GM23338 (cell line): Measurements from ENCODE around the gene FARP1.

ENCODE experiments used
- CREB1 ChIP-seq: fragments of 250-450 bp; sonication (Bioruptor Pico); IDR thresholded peaks from 2 replicates; pipeline ENCODE4 v1.5.0; 2020; ENCODE audit warnings: low read depth, mild to moderate bottlenecking, moderate library complexity
- CTCF ChIP-seq, 2 experiments: fragments of 200-600 bp in 1 of 2; sonication (generic) in 1 of 2; conservative IDR thresholded peaks; 2 replicates each; pipeline versions ENCODE4 v1.5.1 to v1.6.1; 2016 to 2017; ENCODE audit warnings: antibody characterized with exemption in 2 of 2, low read depth in 2 of 2, mild to moderate bottlenecking in 2 of 2, moderate library complexity in 1 of 2
- EZH2 ChIP-seq: fragments of 200-600 bp; sonication (generic); IDR thresholded peaks from one replicate; pipeline ENCODE4 v1.8.0; 2017; ENCODE audit warnings: antibody characterized with exemption, mild to moderate bottlenecking, low read depth; ENCODE audit not compliant: unreplicated experiment
- EZH2phosphoT487 ChIP-seq: fragments of 200-600 bp; sonication (generic); IDR thresholded peaks from one replicate; pipeline ENCODE4 v1.8.1; 2018; ENCODE audit warnings: antibody characterized with exemption; ENCODE audit not compliant: unreplicated experiment
- JUNB ChIP-seq: IDR thresholded peaks from one replicate; pipeline ENCODE4 v1.6.1; 2016; ENCODE audit warnings: antibody characterized with exemption; ENCODE audit not compliant: unreplicated experiment
- NANOG ChIP-seq: IDR thresholded peaks from 2 replicates; pipeline ENCODE4 v1.6.1; 2016; ENCODE audit warnings: antibody characterized with exemption, borderline replicate concordance
- POLR2AphosphoS5 ChIP-seq: IDR thresholded peaks from 2 replicates; pipeline ENCODE4 v1.6.1; 2016; ENCODE audit warnings: antibody characterized with exemption, low read depth
- REST ChIP-seq: IDR thresholded peaks from one replicate; pipeline ENCODE4 v1.6.1; 2018; ENCODE audit warnings: antibody characterized with exemption; ENCODE audit not compliant: unreplicated experiment

DNA sequence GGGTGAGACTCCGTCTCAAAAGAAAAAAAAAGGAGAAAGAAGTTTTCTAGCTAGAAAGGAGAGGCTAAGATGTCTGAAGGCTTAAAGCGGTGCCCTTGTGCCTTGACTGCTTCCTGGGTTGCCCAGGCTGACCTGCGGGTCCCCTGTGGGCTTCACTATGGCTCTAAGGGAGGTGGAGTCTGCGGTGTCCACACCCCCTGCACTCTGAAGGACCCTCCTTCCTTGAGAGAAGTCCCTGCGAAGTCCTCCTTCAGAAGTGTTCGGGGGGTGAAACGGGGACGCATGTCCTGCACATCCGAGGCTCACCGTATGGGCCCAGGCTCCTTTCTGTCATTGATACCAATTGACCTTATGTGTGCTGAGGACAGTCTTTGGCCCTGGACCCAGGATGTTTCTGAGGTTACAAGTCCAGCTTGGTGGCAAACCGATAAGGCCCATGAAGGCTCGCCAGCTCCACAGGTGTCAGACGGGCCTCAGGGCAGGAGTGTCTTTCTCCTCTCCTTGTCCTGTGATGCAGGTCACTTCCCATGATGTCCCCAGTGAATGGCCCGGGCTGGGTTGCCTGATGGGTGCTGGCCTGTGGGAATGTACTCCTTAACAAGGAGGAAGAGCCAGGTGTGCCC lies 45.8 kb downstream of the FARP1 start:
- TF ChIP-seq POLR2AphosphoS5 = no peak
- TF ChIP-seq CTCF (conservative IDR thresholded peaks at IDR 0.05; ENCODE audit: low read depth in 2 of 2) = no peak
- no peak for TF ChIP-seq EZH2phosphoT487
- TF ChIP-seq EZH2 = no peak
- no peak for TF ChIP-seq REST
- TF ChIP-seq CREB1 = no peak
- no peak for TF ChIP-seq JUNB
- no peak for TF ChIP-seq NANOG
